ENCODE measurements around the gene ZMIZ2.

The ZMIZ2 gene

GRCh38 chr7:44754802-44755697, 6.4 kb downstream of the ZMIZ2 start:
- Histone ChIP-seq H3K9ac (ENCODE audit: low read length) (peak overlapping the region; percentile 62), H3K4me1 (ENCODE audit: control insufficient read depth, insufficient read depth, low read length) (peaks cover 50% of the 10 kb centered on the region), H3K9me3 (ENCODE audit: control insufficient read depth, low read length) (no peaks in the 10 kb centered on the region), H3K4me3 (ENCODE audit: low read length) (no peak overlapping the region), H3K36me3 (ENCODE audit: control insufficient read depth, insufficient read depth, low read length) (no peaks in the 10 kb centered on the region), H3K27me3 (ENCODE audit: control insufficient read depth, insufficient read depth, low read length) (no peaks in the 10 kb centered on the region)

DNA sequence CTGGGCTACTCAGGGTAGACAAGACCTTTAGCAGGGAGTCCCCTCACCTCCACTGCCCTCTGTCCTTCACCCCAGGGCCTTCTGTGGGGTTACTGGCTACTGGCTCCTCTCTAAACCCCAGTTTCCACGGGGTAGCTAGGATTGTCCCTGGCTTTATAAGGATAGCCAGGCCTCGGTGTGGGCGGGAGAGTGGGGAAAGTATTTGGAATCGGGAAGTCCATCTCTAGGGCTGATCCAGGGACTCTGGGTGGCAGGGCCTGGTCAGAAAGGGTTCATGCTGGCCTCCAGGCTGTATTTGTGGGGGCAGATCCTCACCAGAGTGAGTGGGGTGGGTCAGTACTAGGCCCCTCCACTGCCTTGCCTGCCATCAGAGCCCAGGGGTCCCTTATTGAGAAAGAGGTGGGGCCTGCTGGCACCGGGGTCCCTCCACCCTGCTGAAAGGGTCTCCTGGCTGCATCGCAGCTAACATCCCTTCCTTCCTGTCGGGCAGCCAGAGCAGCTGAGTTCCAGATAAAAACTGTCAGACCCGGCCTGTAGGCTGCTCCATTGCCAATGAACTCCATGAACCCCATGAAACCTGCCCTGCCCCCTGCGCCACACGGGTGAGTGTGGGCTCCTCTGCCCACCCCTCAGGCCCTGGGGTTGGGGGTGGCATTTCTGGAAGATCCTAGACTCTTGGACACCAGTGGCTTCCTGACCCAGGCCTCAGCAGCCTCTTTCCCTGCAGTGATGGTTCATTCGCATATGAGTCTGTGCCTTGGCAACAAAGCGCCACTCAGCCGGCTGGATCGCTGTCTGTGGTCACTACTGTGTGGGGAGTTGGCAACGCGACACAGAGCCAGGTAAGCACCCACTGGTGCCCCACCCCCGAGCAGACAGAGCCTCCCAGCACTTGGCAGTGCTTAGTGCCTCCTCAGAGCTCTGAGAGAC, 7.3 kb downstream of the ZMIZ2 start:
- no peaks in the 10 kb centered on the region for H3K36me3 ChIP-seq (ENCODE audit: control insufficient read depth, insufficient read depth, low read length)
- peak overlapping the region; percentile 62 for H3K9ac ChIP-seq (ENCODE audit: low read length)

DNA sequence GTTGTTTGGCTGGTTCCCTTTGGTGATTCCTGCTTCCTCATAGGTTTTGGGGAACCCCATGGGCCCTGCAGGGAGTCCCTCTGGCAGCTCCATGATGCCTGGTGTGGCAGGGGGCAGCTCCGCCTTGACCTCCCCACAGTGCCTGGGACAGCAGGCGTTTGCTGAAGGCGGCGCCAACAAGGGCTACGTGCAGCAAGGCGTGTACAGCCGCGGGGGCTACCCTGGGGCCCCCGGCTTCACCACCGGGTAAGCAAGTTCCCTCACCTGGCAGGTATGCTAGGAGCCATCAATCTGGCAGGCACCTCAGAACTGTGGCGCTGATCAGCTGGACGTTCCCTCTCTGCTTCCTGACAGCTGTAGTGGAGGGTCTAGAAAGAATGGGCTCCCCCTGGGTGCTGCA, 8.3 kb downstream of the ZMIZ2 start:
- Histone ChIP-seq H3K27me3 (ENCODE audit: control insufficient read depth, insufficient read depth, low read length) (no peaks in the 10 kb centered on the region), H3K36me3 (ENCODE audit: control insufficient read depth, insufficient read depth, low read length) (no peaks in the 10 kb centered on the region), H3K9ac (ENCODE audit: low read length) (no peak overlapping the region), H3K9me3 (ENCODE audit: control insufficient read depth, low read length) (no peaks in the 10 kb centered on the region), H3K4me3 (ENCODE audit: low read length) (no peak overlapping the region), H3K4me1 (ENCODE audit: control insufficient read depth, insufficient read depth, low read length) (peaks cover 42% of the 10 kb centered on the region)

More for the DNA sequence above, 7.3 kb downstream of the ZMIZ2 start:
- no peaks in the 10 kb centered on the region for H3K9me3 ChIP-seq (ENCODE audit: control insufficient read depth, low read length)
- no peaks in the 10 kb centered on the region for H3K27me3 ChIP-seq (ENCODE audit: control insufficient read depth, insufficient read depth, low read length)
- no peak overlapping the region for H3K4me3 ChIP-seq (ENCODE audit: low read length)
- peaks cover 41% of the 10 kb centered on the region for H3K4me1 ChIP-seq (ENCODE audit: control insufficient read depth, insufficient read depth, low read length)

DNA sequence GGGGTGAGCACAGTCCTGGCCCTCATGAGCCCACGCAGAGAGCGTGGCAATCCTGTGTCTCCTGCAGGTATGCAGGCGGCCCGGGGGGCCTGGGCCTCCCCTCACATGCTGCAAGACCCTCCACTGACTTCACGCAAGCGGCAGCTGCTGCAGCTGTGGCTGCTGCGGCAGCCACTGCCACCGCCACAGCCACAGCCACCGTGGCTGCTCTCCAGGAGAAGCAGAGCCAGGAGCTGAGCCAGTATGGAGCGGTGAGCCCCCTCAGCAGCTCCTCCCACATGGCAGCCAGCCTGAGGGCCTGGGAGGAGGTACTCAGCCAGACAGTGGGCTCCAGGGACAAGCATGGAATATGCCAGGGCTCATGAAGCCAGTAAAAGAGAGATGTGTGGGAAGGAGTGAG, 8.7 kb downstream of the ZMIZ2 start:
- H3K27me3 ChIP-seq (ENCODE audit: control insufficient read depth, insufficient read depth, low read length) = no peaks in the 10 kb centered on the region
- peaks cover 46% of the 10 kb centered on the region for H3K4me1 ChIP-seq (ENCODE audit: control insufficient read depth, insufficient read depth, low read length)
- H3K9ac ChIP-seq (ENCODE audit: low read length) = no peak overlapping the region
- no peak overlapping the region for H3K4me3 ChIP-seq (ENCODE audit: low read length)
- no peaks in the 10 kb centered on the region for H3K9me3 ChIP-seq (ENCODE audit: control insufficient read depth, low read length)
- peaks cover under 1% of the 10 kb centered on the region for H3K36me3 ChIP-seq (ENCODE audit: control insufficient read depth, insufficient read depth, low read length)

GRCh38 chr7:44757739-44758138, 9.1 kb downstream of the ZMIZ2 start:
- no peaks in the 10 kb centered on the region for H3K9me3 ChIP-seq (ENCODE audit: control insufficient read depth, low read length)
- H3K36me3 ChIP-seq (ENCODE audit: control insufficient read depth, insufficient read depth, low read length) = peaks cover 5% of the 10 kb centered on the region
- no peaks in the 10 kb centered on the region for H3K27me3 ChIP-seq (ENCODE audit: control insufficient read depth, insufficient read depth, low read length)
- H3K4me3 ChIP-seq (ENCODE audit: low read length) = no peak overlapping the region
- peaks cover 50% of the 10 kb centered on the region for H3K4me1 ChIP-seq (ENCODE audit: control insufficient read depth, insufficient read depth, low read length)
- H3K9ac ChIP-seq (ENCODE audit: low read length) = no peak overlapping the region

- no peaks in the 10 kb centered on the region for H3K27me3 ChIP-seq (ENCODE audit: control insufficient read depth, insufficient read depth, low read length)
- no peaks in the 10 kb centered on the region for H3K9me3 ChIP-seq (ENCODE audit: control insufficient read depth, low read length)
- H3K36me3 ChIP-seq (ENCODE audit: control insufficient read depth, insufficient read depth, low read length) = peaks cover 7% of the 10 kb centered on the region
- no peak overlapping the region for H3K4me3 ChIP-seq (ENCODE audit: low read length)
- peaks cover 46% of the 10 kb centered on the region for H3K4me1 ChIP-seq (ENCODE audit: control insufficient read depth, insufficient read depth, low read length)
- H3K9ac ChIP-seq (ENCODE audit: low read length) = no peak overlapping the region
Observed at GRCh38 chr7:44759246-44759645, 10.6 kb downstream of the ZMIZ2 start.

- Histone ChIP-seq H3K27me3 (ENCODE audit: control insufficient read depth, insufficient read depth, low read length) (no peaks in the 10 kb centered on the region), H3K4me3 (ENCODE audit: low read length) (no peak overlapping the region), H3K36me3 (ENCODE audit: control insufficient read depth, insufficient read depth, low read length) (peaks cover 15% of the 10 kb centered on the region), H3K9me3 (ENCODE audit: control insufficient read depth, low read length) (no peaks in the 10 kb centered on the region), H3K4me1 (ENCODE audit: control insufficient read depth, insufficient read depth, low read length) (peaks cover 37% of the 10 kb centered on the region), H3K9ac (ENCODE audit: low read length) (no peak overlapping the region)
Observed at GRCh38 chr7:44760034-44760580, 11.5 kb downstream of the ZMIZ2 start.

GRCh38 chr7:44761207-44762161, 12.8 kb downstream of the ZMIZ2 start:
- Histone ChIP-seq H3K4me1 (ENCODE audit: control insufficient read depth, insufficient read depth, low read length) (peaks cover 23% of the 10 kb centered on the region), H3K4me3 (ENCODE audit: low read length) (no peak overlapping the region), H3K36me3 (ENCODE audit: control insufficient read depth, insufficient read depth, low read length) (peaks cover 17% of the 10 kb centered on the region), H3K27me3 (ENCODE audit: control insufficient read depth, insufficient read depth, low read length) (no peaks in the 10 kb centered on the region), H3K9me3 (ENCODE audit: control insufficient read depth, low read length) (no peaks in the 10 kb centered on the region), H3K9ac (ENCODE audit: low read length) (peak overlapping the region; percentile 9)

DNA sequence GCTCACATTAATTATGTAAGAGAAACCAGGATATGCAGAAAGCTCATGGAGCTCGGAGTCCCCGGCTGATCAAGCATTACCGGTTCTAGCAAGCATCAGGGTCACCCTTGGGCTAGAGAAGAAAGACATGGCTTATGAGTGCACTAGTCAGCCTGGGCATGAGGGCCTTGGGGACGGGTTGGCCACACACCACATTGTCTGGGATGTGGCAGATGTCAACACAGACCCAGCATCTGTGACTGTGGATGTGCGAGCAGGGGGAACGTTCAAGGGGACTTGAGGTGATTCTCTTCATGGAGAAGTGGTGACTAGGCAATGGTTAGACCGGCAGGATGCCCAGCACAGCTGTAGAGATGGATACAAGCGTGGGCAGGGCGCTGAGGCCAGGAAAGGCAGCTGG, 13.7 kb downstream of the ZMIZ2 start:
- peaks cover 19% of the 10 kb centered on the region for H3K4me1 ChIP-seq (ENCODE audit: control insufficient read depth, insufficient read depth, low read length)
- peak overlapping the region; percentile 9 for H3K9ac ChIP-seq (ENCODE audit: low read length)
- H3K36me3 ChIP-seq (ENCODE audit: control insufficient read depth, insufficient read depth, low read length) = peaks cover 20% of the 10 kb centered on the region
- no peaks in the 10 kb centered on the region for H3K27me3 ChIP-seq (ENCODE audit: control insufficient read depth, insufficient read depth, low read length)
- no peak overlapping the region for H3K4me3 ChIP-seq (ENCODE audit: low read length)
- H3K9me3 ChIP-seq (ENCODE audit: control insufficient read depth, low read length) = no peaks in the 10 kb centered on the region

DNA sequence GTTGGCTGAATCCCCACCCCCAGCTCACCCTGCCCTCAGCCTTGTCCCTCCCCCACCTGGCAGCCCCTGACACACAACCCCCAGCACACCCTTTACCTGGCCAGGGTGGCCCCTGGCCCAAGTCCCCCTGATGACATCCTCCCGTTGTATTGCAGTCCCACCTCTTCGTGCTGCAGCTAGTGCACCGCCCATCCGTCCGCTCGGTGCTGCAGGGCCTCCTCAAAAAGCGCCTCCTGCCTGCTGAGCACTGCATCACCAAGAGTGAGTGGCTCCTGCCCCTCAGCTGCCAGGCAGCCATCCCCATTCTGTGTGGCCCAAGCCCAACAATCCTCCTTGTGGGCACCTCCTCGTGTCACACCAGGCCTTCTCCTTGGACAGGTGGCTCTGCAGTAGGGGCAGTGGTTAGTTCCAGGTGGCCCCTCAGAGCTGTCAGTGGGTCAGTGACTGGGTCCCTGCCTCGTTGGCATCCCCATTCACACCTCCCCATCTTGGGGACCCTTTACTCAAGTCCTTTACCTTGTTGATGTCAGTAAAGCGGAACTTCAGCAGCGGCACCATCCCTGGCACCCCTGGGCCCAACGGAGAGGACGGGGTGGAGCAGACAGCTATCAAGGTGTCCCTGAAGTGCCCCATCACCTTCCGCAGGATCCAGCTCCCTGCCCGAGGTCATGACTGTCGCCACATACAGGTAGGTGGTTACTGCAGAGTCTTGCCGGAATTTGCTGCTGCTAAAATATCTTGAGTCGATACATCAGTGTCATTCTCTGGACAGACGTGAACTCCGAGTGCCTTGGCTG, 14.3 kb downstream of the ZMIZ2 start:
- Histone ChIP-seq H3K36me3 (ENCODE audit: control insufficient read depth, insufficient read depth, low read length) (peaks cover 20% of the 10 kb centered on the region), H3K27me3 (ENCODE audit: control insufficient read depth, insufficient read depth, low read length) (no peaks in the 10 kb centered on the region), H3K9ac (ENCODE audit: low read length) (no peak overlapping the region), H3K4me1 (ENCODE audit: control insufficient read depth, insufficient read depth, low read length) (peaks cover 25% of the 10 kb centered on the region), H3K4me3 (ENCODE audit: low read length) (no peak overlapping the region), H3K9me3 (ENCODE audit: control insufficient read depth, low read length) (no peaks in the 10 kb centered on the region)

Measured in mucosa of stomach (tissue), 1 donor.